Adipose tissue (tissue), 3 donors: ENCODE measurements around the gene LEKR1. TPM values are rescaled to one million over a fixed set of nuclear protein-coding genes. Genes with fewer than 3 reads are reported as not detected.
"Not testable (repeated sequence)": the region's sequence is repeated elsewhere in the genome, so short reads cannot be mapped to it uniquely, and the experiment has no call there.

Experiments
- H3K27ac ChIP-seq: one replicate; pipeline ENCODE4 v1.5.1; 2013; ENCODE audit warnings: low read depth, low read length
- WGBS, 3 donors: extraction: QIAGEN DNeasy Blood & Tissue Kit; methylation state at CpG; one replicate each; pipeline ENCODE4 v1.1.7; 2013; 5-methylcytosine and 5-hydroxymethylcytosine counted together
- polyA plus RNA-seq, 3 donors: library from polyadenylated mRNA; stranded (reverse); fragments of 200-250 nt; gene quantifications; one replicate each; pipeline ENCODE4 v1.2.3, GENCODE V29; 2013
- donor health status: healthy with polysubstance abuse.
- donor health status: Bipolar disorder and iron deficiency.
- donor health status: healthy.

LEKR1 gene
- polyA plus RNA-seq, 3 donors, result 0.37 to 0.64 (median 0.45) TPM

DNA sequence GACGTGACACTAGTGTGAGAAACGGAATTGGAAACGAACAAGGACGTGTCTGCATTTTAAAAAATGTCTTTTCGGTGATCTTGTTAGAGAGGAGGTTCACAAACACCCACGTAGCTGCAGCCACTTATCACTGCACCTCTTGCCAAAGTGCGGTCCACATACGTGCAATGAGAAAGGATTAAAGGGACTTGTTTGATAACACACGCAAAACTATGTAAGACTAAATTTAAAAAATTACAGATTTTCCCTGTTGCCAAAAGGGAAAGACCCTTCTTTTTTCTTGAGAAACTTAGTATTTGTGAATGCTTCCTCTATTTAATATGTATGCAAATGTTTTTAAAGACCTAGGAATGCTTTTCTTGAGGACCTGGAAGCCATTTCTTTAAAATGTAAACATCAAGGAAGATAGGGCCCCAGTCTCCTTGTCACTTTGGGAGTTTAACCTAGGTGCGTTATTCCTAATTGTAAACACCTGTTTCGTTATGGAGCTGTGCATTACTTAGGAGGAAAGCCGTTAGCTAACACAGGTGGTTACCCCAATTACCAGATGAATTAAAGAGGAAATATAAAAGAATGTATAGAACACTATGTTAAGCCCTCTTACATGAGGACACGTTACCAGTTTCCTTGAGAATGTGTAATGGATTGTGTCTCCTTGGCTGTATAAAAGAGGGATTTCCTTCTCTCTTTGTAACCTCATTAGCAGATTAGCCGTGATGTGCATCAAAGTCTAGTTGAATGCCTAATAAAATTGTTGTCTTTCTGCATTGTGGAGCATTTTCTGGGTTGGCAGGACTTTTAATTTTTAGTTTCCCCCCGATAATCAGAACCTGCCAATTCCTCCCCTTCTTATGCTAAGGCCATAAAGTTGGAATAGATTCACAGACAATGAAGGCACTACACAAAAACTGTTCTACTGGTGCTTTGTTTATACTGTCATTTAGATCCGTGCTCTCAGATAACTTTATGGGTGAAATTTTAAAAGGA lies 1.0 kb downstream of the LEKR1 start:
- 20 to 43% (median 43%) methylated on average over 16 of the region's 16 CpGs for WGBS, 3 donors
- peak overlapping the region; percentile 61 for H3K27ac ChIP-seq

GRCh38 chr3:156831006-156831405 lies 4.9 kb downstream of the LEKR1 start:
- H3K27ac ChIP-seq, result no peak overlapping the region
- 90 to 94% (median 91%) methylated on average over 3 of the region's 3 CpGs for WGBS, 3 donors

GRCh38 chr3:156834435-156834834 lies 8.3 kb downstream of the LEKR1 start:
- 74 to 76% (median 74%) methylated on average over 2 of the region's 2 CpGs for WGBS, 3 donors
- H3K27ac ChIP-seq, result no peak overlapping the region

DNA sequence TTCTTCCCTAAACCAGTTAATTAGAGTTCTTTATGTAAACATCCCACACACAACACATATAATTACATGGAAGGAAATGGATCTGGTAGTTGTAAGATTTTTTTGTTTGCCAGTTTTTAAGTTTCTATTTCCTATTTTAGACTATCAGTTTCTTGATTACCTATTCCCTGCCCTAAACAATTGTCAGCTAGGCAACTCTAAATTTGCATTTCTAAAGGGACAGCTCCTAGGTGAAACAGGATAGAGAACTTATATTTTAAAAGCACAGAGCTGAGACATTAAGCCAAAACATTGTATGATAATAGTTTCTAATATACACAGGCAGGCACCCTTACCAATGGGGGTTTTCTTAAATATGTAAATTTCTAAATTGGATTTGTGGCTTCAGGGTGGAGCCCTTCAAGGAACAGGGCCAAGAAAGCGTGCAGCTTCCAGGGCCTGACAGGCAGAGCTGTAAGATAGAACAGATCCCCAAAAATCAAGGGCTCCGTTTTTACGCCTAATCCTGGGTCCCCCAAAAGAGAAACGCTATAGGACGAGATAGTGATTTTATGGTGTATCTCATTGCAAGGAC lies 8.9 kb downstream of the LEKR1 start:
- H3K27ac ChIP-seq, result no peak overlapping the region
- WGBS, 3 donors, result 91 to 95% (median 93%) methylated on average over 5 of the region's 5 CpGs

GRCh38 chr3:156836701-156837100 lies 10.5 kb downstream of the LEKR1 start:
- H3K27ac ChIP-seq, result no peak overlapping the region

GRCh38 chr3:156837115-156837514 lies 11.0 kb downstream of the LEKR1 start:
- 70 to 75% (median 71%) methylated on average over 5 of the region's 5 CpGs for WGBS, 3 donors
- no peak overlapping the region for H3K27ac ChIP-seq

DNA sequence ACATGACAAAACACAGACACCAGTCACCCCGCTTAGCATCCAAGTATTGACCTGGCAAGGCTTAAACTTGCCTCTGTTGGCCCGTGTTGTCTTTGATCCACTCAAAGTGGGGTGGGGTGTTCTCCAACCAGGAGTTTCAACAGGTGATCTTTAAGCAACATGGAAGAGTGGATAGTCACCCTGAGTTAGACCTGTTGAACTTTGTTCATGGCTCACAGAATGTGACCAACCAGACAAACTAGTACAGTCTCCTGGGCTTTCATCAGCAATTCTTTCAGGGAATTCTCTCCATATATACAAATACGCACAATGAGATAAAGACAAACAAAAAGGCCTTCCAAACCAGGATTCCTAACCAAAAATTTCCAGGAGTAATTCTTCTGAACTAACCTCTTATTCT lies 11.9 kb downstream of the LEKR1 start:
- H3K27ac ChIP-seq, result no peak overlapping the region
- 92 to 94% (median 93%) methylated on average over 3 of the region's 3 CpGs for WGBS, 3 donors

DNA sequence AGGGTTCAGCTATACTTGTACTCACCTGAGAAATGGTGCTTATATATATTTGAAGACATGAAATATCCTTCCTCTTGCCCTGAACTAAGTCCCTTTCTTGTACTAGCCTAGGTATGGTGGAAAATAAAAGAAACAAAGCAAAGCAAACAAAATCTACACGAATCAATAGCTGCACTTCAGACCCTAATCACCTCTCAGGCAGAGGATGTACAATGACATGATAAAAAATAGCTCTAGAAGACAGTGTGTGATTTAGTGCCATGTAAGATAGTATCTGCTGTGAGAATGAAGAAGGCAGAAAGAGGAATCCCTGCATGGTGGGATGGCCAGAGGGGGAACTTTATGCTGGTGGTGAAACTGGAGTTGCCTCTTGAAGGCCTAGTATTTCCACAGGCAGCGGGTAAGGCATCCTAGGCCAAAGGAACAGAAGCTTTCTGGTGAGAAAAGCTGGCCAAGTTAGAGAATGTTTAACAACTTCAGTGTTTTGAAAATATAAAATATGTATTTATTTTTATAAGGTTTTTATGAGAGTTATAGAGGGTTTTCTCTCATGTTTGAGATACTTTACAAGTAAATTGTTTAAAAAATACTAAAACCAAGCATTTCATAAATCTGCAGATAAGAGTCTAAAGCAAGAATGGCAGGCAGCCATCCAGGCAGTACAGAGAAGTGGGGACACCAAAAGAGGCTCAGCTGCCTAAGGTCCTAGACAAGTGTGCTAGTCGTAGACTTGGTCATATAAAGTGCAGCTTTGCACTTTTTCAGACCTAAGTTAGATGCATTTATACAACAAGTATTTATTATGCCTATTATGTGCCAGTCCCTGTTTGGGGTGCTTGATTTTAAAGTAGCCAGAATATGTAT lies 14.9 kb downstream of the LEKR1 start:
- no peak overlapping the region for H3K27ac ChIP-seq
- WGBS, 3 donors, result 70 to 82% (median 79%) methylated on average over 3 of the region's 3 CpGs

- 56 to 90% (median 68%) methylated on average over 2 of the region's 2 CpGs for WGBS, 3 donors
- H3K27ac ChIP-seq, result no peak overlapping the region
Measured at GRCh38 chr3:156843071-156843808, 17.1 kb downstream of the LEKR1 start.

DNA sequence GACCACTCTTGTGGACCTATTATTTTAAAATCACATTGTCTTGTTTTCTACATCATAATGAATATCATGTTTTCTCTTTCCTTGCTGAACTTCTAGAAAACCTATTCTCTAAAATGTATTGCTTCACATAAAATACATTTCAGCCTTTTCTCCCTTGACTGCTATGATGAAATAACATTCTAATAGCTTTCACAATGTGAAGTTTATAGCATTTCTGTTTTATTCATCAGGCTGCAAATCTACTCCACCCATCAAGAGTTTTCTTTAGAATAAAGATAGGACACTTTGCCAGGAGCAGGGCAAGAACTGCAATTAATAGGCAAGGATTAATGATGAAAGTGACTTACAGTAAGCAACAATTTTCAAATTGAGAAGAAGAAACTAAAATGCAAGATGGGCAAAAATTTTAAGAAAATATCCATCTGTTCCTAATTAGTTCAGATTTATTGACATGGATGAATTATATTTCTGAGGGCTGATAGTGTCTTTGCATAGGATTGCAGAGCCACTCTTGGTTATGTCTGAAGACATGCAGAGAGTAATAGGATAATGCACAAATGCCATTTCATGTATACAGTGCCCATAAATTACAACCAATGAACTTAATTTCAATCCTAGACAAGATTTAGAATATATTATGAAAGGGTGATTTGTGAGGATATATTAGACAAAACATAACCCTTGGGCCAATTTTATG lies 21.7 kb downstream of the LEKR1 start:
- no peak overlapping the region for H3K27ac ChIP-seq

GRCh38 chr3:156859578-156859977 lies 33.4 kb downstream of the LEKR1 start:
- WGBS, 3 donors, result 87 to 92% (median 88%) methylated on average over 4 of the region's 4 CpGs
- no peak overlapping the region for H3K27ac ChIP-seq

- no peak overlapping the region for H3K27ac ChIP-seq
Measured at GRCh38 chr3:156860873-156861272, 34.7 kb downstream of the LEKR1 start.

GRCh38 chr3:156862338-156862737 lies 36.2 kb downstream of the LEKR1 start:
- no peak overlapping the region for H3K27ac ChIP-seq
- WGBS, 3 donors, result 86 to 90% (median 87%) methylated on average over 2 of the region's 2 CpGs

DNA sequence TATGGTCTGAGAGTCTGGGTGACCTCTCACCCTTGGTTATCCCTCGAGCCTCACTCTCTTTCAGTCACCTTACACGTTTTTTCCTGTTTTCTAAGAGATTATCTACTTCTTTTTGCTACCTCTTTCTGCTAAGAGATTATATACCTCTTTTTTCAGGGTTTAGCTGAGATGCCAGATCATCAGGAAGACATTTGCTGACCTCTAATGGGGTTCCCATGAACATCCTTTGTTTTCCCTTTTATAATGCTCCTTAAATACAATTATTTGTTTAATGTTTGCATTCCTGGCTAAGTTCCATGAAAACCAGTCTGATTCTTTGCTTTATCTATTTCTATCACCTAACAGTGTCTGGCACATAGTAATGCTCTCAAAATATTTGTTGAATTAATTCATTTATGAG lies 39.6 kb downstream of the LEKR1 start:
- WGBS, 3 donors, result 34 to 77% (median 40%) methylated on average over 1 to 2 of the region's 2 CpGs
- H3K27ac ChIP-seq, result no peak overlapping the region

DNA sequence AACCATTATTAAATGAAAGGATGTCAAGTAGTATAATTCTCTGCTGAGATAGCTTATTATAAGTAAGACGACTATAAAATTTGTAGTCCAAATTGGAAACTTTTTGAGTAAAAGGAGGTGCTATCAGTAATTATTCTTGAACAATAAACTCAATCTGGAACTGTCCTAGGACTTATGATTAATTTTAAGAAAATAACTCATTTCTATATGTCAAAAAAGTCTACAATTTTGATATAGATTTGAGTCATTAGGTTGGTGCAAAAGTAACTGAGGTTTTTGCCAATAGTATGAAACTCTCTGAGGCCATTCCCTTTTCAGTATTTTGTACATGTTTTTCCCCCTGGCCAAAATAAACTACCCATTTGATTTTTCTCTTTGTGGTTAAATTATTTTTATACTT lies 41.0 kb downstream of the LEKR1 start:
- 70 to 74% (median 70%) methylated on average over 1 of the region's 1 CpG for WGBS, 3 donors
- H3K27ac ChIP-seq, result no peak overlapping the region

DNA sequence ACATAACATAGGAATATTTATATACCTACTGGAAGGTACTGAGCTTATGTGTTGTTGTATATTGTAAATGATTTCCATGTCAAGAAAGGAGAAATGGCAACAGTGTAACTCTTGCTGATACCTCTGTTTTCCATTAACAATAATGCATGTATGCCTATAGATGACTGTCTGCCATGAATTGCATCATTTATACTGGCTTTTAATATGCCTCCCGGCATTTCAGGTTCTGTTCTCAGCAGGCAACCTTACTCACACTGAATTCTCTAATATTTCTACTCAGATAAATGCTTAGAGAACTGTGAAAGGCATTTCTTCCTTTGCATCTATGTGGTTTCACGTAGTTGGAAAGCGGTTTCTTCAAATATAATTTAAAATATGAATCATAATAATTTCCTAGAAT lies 41.8 kb downstream of the LEKR1 start:
- H3K27ac ChIP-seq, result no peak overlapping the region
- 88 to 94% (median 91%) methylated on average over 3 of the region's 3 CpGs for WGBS, 3 donors

DNA sequence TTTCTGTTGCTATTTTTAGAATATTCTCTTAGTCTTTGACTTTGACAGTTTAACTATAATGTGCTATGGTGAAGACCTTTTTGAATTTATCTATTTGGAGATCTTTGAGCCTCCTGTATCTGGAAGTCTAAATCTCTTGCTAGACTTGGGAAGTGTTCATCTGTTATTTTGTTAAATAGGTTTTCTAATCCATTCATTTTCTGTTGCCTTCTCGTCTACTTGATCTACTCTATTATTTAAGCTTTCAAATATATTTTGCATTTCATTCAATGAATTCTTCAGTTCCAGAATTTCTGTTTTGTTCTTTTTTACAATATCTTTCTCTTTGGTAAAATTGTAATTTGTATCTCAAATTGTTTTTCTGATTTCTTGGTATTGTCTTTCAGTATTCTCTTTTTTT lies 47.8 kb downstream of the LEKR1 start:
- H3K27ac ChIP-seq, result no peak overlapping the region
- WGBS, 3 donors, result 81 to 95% (median 90%) methylated on average over 1 of the region's 1 CpG

GRCh38 chr3:156879491-156879890 lies 53.3 kb downstream of the LEKR1 start:
- not testable (repeated sequence) for H3K27ac ChIP-seq
- WGBS, 3 donors, result 89 to 97% (median 91%) methylated on average over 3 of the region's 3 CpGs
